GM23248 (cell line): ENCODE measurements around the gene GFM2. TPM values are rescaled to one million over a fixed set of nuclear protein-coding genes. Genes with fewer than 3 reads are reported as not detected.

Source experiments
- DNase-seq: peaks from one replicate; pipeline ENCODE4 v3.0.0-alpha.2; 2015
- H2AFZ ChIP-seq: fragments of 200-600 bp; sonication (generic); 2 replicates; pipeline ENCODE4 v1.6.1; 2016; ENCODE audit warnings: antibody characterized with exemption
- H3F3A ChIP-seq: fragments of 200-600 bp; sonication (generic); 2 replicates; pipeline ENCODE4 v1.6.1; 2016; ENCODE audit warnings: mild to moderate bottlenecking, antibody characterized with exemption, mixed run types; ENCODE audit not compliant: insufficient read depth
- H3K27ac ChIP-seq: fragments of 200-600 bp; sonication (generic); 2 replicates; pipeline ENCODE4 v1.5.1; 2016; ENCODE audit warnings: mild to moderate bottlenecking
- H3K27me3 ChIP-seq: fragments of 200-600 bp; sonication (generic); replicated peaks from 2 replicates; pipeline ENCODE4 v1.6.1; 2016; ENCODE audit warnings: mild to moderate bottlenecking; ENCODE audit not compliant: insufficient read depth
- H3K36me3 ChIP-seq: fragments of 200-600 bp; sonication (generic); 2 replicates; pipeline ENCODE4 v1.6.1; 2016; ENCODE audit warnings: low read depth, mild to moderate bottlenecking
- H3K4me1 ChIP-seq: fragments of 200-600 bp; sonication (generic); 2 replicates; pipeline ENCODE4 v1.6.1; 2016; ENCODE audit warnings: mild to moderate bottlenecking; ENCODE audit not compliant: insufficient read depth
- H3K4me2 ChIP-seq: fragments of 200-600 bp; sonication (generic); one replicate; pipeline ENCODE4 v1.6.1; 2016; ENCODE audit warnings: mild to moderate bottlenecking; ENCODE audit not compliant: unreplicated experiment
- H3K4me3 ChIP-seq: fragments of 200-600 bp; sonication (generic); 2 replicates; pipeline ENCODE4 v1.5.1; 2016; ENCODE audit warnings: mild to moderate bottlenecking
- H3K79me2 ChIP-seq: fragments of 200-600 bp; sonication (generic); 2 replicates; pipeline ENCODE4 v1.6.1; 2016; ENCODE audit warnings: mild to moderate bottlenecking; ENCODE audit not compliant: insufficient read depth
- H3K9ac ChIP-seq: fragments of 200-600 bp; sonication (generic); 2 replicates; pipeline ENCODE4 v1.6.1; 2016; ENCODE audit warnings: mild to moderate bottlenecking
- H3K9me2 ChIP-seq: fragments of 200-600 bp; sonication (generic); 2 replicates; pipeline ENCODE4 v1.6.1; 2016; ENCODE audit warnings: mixed run types, mild to moderate bottlenecking, moderate library complexity; ENCODE audit not compliant: insufficient read depth
- H3K9me3 ChIP-seq: fragments of 200-600 bp; sonication (generic); one replicate; pipeline ENCODE4 v1.6.1; 2017; ENCODE audit warnings: low read depth
- H4K20me1 ChIP-seq: fragments of 200-600 bp; sonication (generic); 2 replicates; pipeline ENCODE4 v1.6.0; 2016; ENCODE audit not compliant: insufficient read depth
- EZH2 ChIP-seq: fragments of 200-600 bp; sonication (generic); IDR thresholded peaks from 2 replicates; pipeline ENCODE4 v1.6.1; 2018; ENCODE audit warnings: antibody characterized with exemption, mild to moderate bottlenecking; ENCODE audit not compliant: insufficient read depth, poor library complexity, severe bottlenecking
- EZH2phosphoT487 ChIP-seq: fragments of 200-600 bp; sonication (generic); IDR thresholded peaks from 2 replicates; pipeline ENCODE4 v1.6.1; 2018; ENCODE audit warnings: antibody characterized with exemption, moderate library complexity, mild to moderate bottlenecking, low read depth; ENCODE audit not compliant: insufficient read depth
- WGBS, 2 experiments: methylation state at CpG; one replicate each; pipeline ENCODE4 v1.1.6; 2015 to 2017; ENCODE audit warnings: low lambda C conversion rate in 2 of 2, low coverage in 1 of 2; ENCODE audit errors: missing lambda C conversion rate in 2 of 2; 5-methylcytosine and 5-hydroxymethylcytosine counted together
- in situ Hi-C: fragments of 300-500 bp; cut with MboI; formaldehyde crosslinking; loops from 2 replicates; pipeline ENCODE4 v1.15.0; 2020
- polyA plus RNA-seq: library from polyadenylated mRNA; unstranded; fragments of >200 nt; fragmentation: Nextera tagmentation; extraction: Ambion mirVana; gene quantifications from 2 replicates; pipeline ENCODE4 v1.2.1, GENCODE V29; 2016
- total RNA-seq: library from RNA; depleted of rRNA; stranded (reverse); fragments of >200 nt; shearing (Covaris generic); gene quantifications from 2 replicates; pipeline ENCODE4 v1.2.3, GENCODE V29; 2014

GFM2 gene
- total and polyA plus RNA-seq, 2 experiments from 2014 or later = 21.6 to 35.9 TPM

GRCh38 chr5:74693191-74693590 lies 73.7 kb downstream of the GFM2 start:
- DNase-seq = peak; percentile 29
- no peaks in the 10 kb centered on the region for H3K4me1 ChIP-seq
- no peaks in the 10 kb centered on the region for H3K9me2 ChIP-seq
- no peaks in the 10 kb centered on the region for H3F3A ChIP-seq
- H3K79me2 ChIP-seq = no peaks in the 10 kb centered on the region
- H2AFZ ChIP-seq = no peak overlapping the region
- H3K4me2 ChIP-seq = no peak overlapping the region
- in situ Hi-C loops = no loop called here
- no peak overlapping the region for H3K4me3 ChIP-seq
- peaks cover 6% of the 10 kb centered on the region; the same call in 1 of the 2 replicates for H3K36me3 ChIP-seq
- H3K9ac ChIP-seq = no peak overlapping the region
- no peak overlapping the region for H3K27ac ChIP-seq
- H3K9me3 ChIP-seq = no peaks in the 10 kb centered on the region
- WGBS, 2 experiments = 89 to 91% methylated on average over 4 of the region's 4 CpGs
- no peak for TF ChIP-seq EZH2phosphoT487
- TF ChIP-seq EZH2 = no peak
- H3K27me3 ChIP-seq = no peaks in the 10 kb centered on the region
- H4K20me1 ChIP-seq = no peaks in the 10 kb centered on the region

- WGBS, 2 experiments = 83 to 85% methylated on average over 5 of the region's 5 CpGs
- H3F3A ChIP-seq = peaks cover 9% of the 10 kb centered on the region
- H3K9me3 ChIP-seq = no peaks in the 10 kb centered on the region
- H4K20me1 ChIP-seq = no peaks in the 10 kb centered on the region
- peak; percentile 21 for DNase-seq
- H3K4me1 ChIP-seq = peaks cover 19% of the 10 kb centered on the region
- no peaks in the 10 kb centered on the region for H3K36me3 ChIP-seq
- 0 out of 2 replicates have a peak overlapping the region, but pooled peaks have one; percentile 4 for H2AFZ ChIP-seq
- no peak overlapping the region for H3K27ac ChIP-seq
- H3K9ac ChIP-seq = no peak overlapping the region
- H3K79me2 ChIP-seq = peaks cover 13% of the 10 kb centered on the region; the same call in 1 of the 2 replicates
- no peaks in the 10 kb centered on the region for H3K27me3 ChIP-seq
- no peak for TF ChIP-seq EZH2
- TF ChIP-seq EZH2phosphoT487 = no peak
- peak overlapping the region; percentile 27 for H3K4me2 ChIP-seq
- in situ Hi-C loops = no loop called here
- no peak overlapping the region for H3K4me3 ChIP-seq
- no peaks in the 10 kb centered on the region for H3K9me2 ChIP-seq
Observed at GRCh38 chr5:74686962-74687751, 79.8 kb downstream of the GFM2 start.

DNA sequence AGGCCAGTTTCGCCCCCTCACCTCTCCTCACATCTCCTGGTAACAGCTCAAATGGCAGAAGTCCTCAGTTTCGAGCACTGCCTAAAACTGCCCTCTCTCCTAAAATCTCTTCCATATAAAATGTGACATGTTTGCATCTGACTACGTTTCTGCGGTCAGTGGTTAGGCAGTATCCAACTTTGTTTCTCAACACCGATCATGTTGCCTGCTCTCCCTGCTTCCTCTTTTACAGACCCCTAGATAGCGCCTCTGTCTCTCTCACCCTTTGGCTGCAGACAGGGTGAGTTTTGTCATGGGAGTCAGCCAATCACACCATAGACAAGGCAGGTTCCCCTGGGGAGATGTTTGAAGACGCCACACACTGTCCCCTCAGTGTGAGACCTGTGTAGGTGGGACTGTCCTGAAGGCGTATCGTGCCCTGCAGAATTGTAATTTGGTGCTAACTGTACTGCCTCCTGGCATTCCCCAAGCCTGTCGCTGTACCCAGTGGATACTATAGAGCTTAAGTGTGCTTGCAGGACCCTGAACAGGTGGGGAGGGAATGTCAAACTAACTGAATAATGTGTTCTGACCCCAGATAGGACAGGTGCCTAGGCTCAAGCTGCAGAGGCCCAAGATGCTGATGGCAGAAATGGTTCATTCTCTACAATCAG lies 80.8 kb downstream of the GFM2 start:
- H3F3A ChIP-seq = peaks cover 9% of the 10 kb centered on the region
- WGBS, 2 experiments = 42 to 46% methylated on average over 10 of the region's 10 CpGs
- no peaks in the 10 kb centered on the region for H3K27me3 ChIP-seq
- H2AFZ ChIP-seq = peak overlapping the region; percentile 91
- H3K9ac ChIP-seq = peak overlapping the region; percentile 84
- TF ChIP-seq EZH2phosphoT487 (no peak), EZH2 (no peak)
- DNase-seq = peak; percentile 61
- H3K27ac ChIP-seq = no peak overlapping the region
- H3K9me3 ChIP-seq = no peaks in the 10 kb centered on the region
- no peaks in the 10 kb centered on the region for H3K36me3 ChIP-seq
- no peaks in the 10 kb centered on the region for H4K20me1 ChIP-seq
- H3K4me1 ChIP-seq = peaks cover 19% of the 10 kb centered on the region
- H3K9me2 ChIP-seq = no peaks in the 10 kb centered on the region
- in situ Hi-C loops = no loop called here
- peak overlapping the region; percentile 82 for H3K4me3 ChIP-seq
- peaks cover 13% of the 10 kb centered on the region; the same call in 1 of the 2 replicates for H3K79me2 ChIP-seq
- H3K4me2 ChIP-seq = peak overlapping the region; percentile 91

- DNase-seq = peak; percentile 96
- peaks cover 9% of the 10 kb centered on the region for H3F3A ChIP-seq
- peak within 1 kb of the TSS; percentile 84 for H3K9ac ChIP-seq
- TF ChIP-seq EZH2phosphoT487 (no peak), EZH2 (no peak)
- H3K4me2 ChIP-seq = peak within 1 kb of the TSS; percentile 91
- H3K4me1 ChIP-seq = peaks cover 19% of the 10 kb centered on the region
- H3K27ac ChIP-seq = 0 out of 2 replicates have a peak within 1 kb of the TSS, but pooled peaks have one; percentile 15
- H3K36me3 ChIP-seq = no peaks in the 10 kb centered on the region
- 6 to 8% methylated on average over 58 to 76 of the region's 78 CpGs for whole genome bisulfite sequencing, 2 experiments
- peak within 1 kb of the TSS; percentile 82 for H3K4me3 ChIP-seq
- peaks cover 13% of the 10 kb centered on the region; the same call in 1 of the 2 replicates for H3K79me2 ChIP-seq
- in situ Hi-C loops = no loop called here
- H3K27me3 ChIP-seq = no peaks in the 10 kb centered on the region
- peak within 1 kb of the TSS; percentile 91 for H2AFZ ChIP-seq
- no peaks in the 10 kb centered on the region for H3K9me2 ChIP-seq
- H4K20me1 ChIP-seq = no peaks in the 10 kb centered on the region
- H3K9me3 ChIP-seq = no peaks in the 10 kb centered on the region
Observed at GRCh38 chr5:74684900-74685851, 81.7 kb downstream of the GFM2 start, which contains the start of gene HEXB. Gene HEXB, plus strand, starts transcription at chr5:74685233. Its CDS starts 28 bp downstream, at chr5:74685261.
